IMR-90 (cell line): ENCODE data around the gene PI4KA. TPM values are rescaled to one million over a fixed set of nuclear protein-coding genes. Genes with fewer than 3 reads are reported as not detected.
A peak's percentile ranks its signal among the peaks of the same experiment; 100 is the strongest.

Source experiments
- ATAC-seq: fragments of 200-7000 bp; cut with Tn5 transposase; 2 replicates; pipeline ENCODE4 v1.9.1; 2020; ENCODE audit warnings: low read depth, mild to moderate bottlenecking, moderate library complexity
- BruUV-seq: library from RNA; stranded (reverse); fragments of 400-500 nt; replicated peaks from 2 replicates; lab custom pipeline; 2021; lab: Mats Ljungman, UMichigan
- CTCF ChIA-PET: fragments of 300-600 bp; formaldehyde crosslinking; extraction: SDS; loops from one replicate; lab custom pipeline; 2021; ENCODE audit warnings: antibody characterized with exemption; lab: Yijun Ruan, JAX
- POLR2A ChIA-PET: fragments of 300-600 bp; sonication (Branson Sonifier 250); formaldehyde crosslinking; loops from one replicate; lab custom pipeline; 2022; ENCODE audit warnings: antibody characterized with exemption; ENCODE audit not compliant: unreplicated experiment; lab: Charles Lee
- DNase-seq: peaks from one replicate; pipeline ENCODE4 v3.0.0; 2013
- H2AFZ ChIP-seq: replicated peaks from 2 replicates; pipeline ENCODE3; 2013; ENCODE audit warnings: low read length, mild to moderate bottlenecking; ENCODE audit not compliant: poor library complexity
- H2AK5ac ChIP-seq: 2 replicates; pipeline ENCODE4 v1.6.1; 2013; ENCODE audit warnings: low read depth, low read length, inconsistent platforms
- H2AK9ac ChIP-seq: replicated peaks from 2 replicates; pipeline ENCODE3; 2013; ENCODE audit warnings: mild to moderate bottlenecking, low read depth, low read length, moderate library complexity; ENCODE audit not compliant: poor library complexity
- H2BK120ac ChIP-seq: 2 replicates; pipeline ENCODE4 v1.6.1; 2013; ENCODE audit warnings: low read depth, low read length, inconsistent platforms
- H2BK15ac ChIP-seq: 3 replicates; pipeline ENCODE4 v1.6.1; 2013; ENCODE audit warnings: low read depth, low read length, inconsistent platforms
- H2BK20ac ChIP-seq: 2 replicates; pipeline ENCODE4 v1.6.1; 2013; ENCODE audit warnings: low read depth, mild to moderate bottlenecking, inconsistent platforms, low read length, moderate library complexity
- H2BK5ac ChIP-seq: 2 replicates; pipeline ENCODE4 v1.6.1; 2013; ENCODE audit warnings: mild to moderate bottlenecking, low read depth, low read length, inconsistent platforms; ENCODE audit not compliant: poor library complexity, severe bottlenecking
- H3K14ac ChIP-seq: replicated peaks from 2 replicates; pipeline ENCODE4 v1.6.1; 2013; ENCODE audit warnings: low read depth, low read length, inconsistent platforms
- H3K18ac ChIP-seq: 2 replicates; pipeline ENCODE4 v1.6.1; 2013; ENCODE audit warnings: low read depth, low read length, control low read depth
- H3K23ac ChIP-seq: 2 replicates; pipeline ENCODE4 v1.6.1; 2013; ENCODE audit warnings: low read depth, low read length, inconsistent platforms
- H3K27ac ChIP-seq: 2 replicates; pipeline ENCODE4 v1.5.1; 2013; ENCODE audit warnings: mild to moderate bottlenecking, control low read depth, low read length; ENCODE audit not compliant: insufficient read depth
- H3K27me3 ChIP-seq: 2 replicates; pipeline ENCODE4 v1.6.1; 2013; ENCODE audit warnings: low read length; ENCODE audit not compliant: control insufficient read depth, insufficient read depth
- H3K36me3 ChIP-seq: 2 replicates; pipeline ENCODE4 v1.6.1; 2013; ENCODE audit warnings: low read length, mixed read lengths; ENCODE audit not compliant: control insufficient read depth, insufficient read depth
- H3K4ac ChIP-seq: 2 replicates; pipeline ENCODE4 v1.6.1; 2013; ENCODE audit warnings: low read depth, low read length, inconsistent platforms
- H3K4me1 ChIP-seq: 2 replicates; pipeline ENCODE4 v1.6.1; 2013; ENCODE audit warnings: low read length, mixed read lengths; ENCODE audit not compliant: control insufficient read depth, insufficient read depth
- H3K4me2 ChIP-seq: 2 replicates; pipeline ENCODE4 v1.6.1; 2013; ENCODE audit warnings: low read depth, mild to moderate bottlenecking, control low read depth, low read length, moderate library complexity
- H3K4me3 ChIP-seq: 2 replicates; pipeline ENCODE4 v1.5.1; 2013; ENCODE audit warnings: low read depth, mild to moderate bottlenecking, control low read depth, low read length, moderate library complexity; ENCODE audit not compliant: insufficient read depth
- H3K56ac ChIP-seq: 2 replicates; pipeline ENCODE4 v1.6.1; 2013; ENCODE audit warnings: low read length, inconsistent platforms; ENCODE audit not compliant: insufficient read depth; ENCODE audit errors: extremely low read depth
- H3K79me1 ChIP-seq, 2 experiments: 2 replicates each; pipeline ENCODE4 v1.6.1; 2013; ENCODE audit warnings: low read length in 2 of 2, inconsistent platforms in 1 of 2, low read depth in 1 of 2
- H3K9ac ChIP-seq: 2 replicates; pipeline ENCODE4 v1.6.1; 2013; ENCODE audit warnings: low read depth, low read length, control low read depth
- H3K9me1 ChIP-seq: 2 replicates; pipeline ENCODE4 v1.6.1; 2013; ENCODE audit warnings: low read length, inconsistent platforms; ENCODE audit not compliant: insufficient read depth
- H3K9me3 ChIP-seq: 2 replicates; pipeline ENCODE4 v1.6.1; 2013; ENCODE audit warnings: low read length; ENCODE audit not compliant: control insufficient read depth, insufficient read depth
- H4K20me1 ChIP-seq: 2 replicates; pipeline ENCODE4 v1.6.1; 2013; ENCODE audit warnings: low read length, inconsistent platforms; ENCODE audit not compliant: insufficient read depth
- H4K5ac ChIP-seq: 2 replicates; pipeline ENCODE4 v1.6.1; 2013; ENCODE audit warnings: mild to moderate bottlenecking, low read depth, low read length, control low read depth
- H4K8ac ChIP-seq, 2 experiments: 2 replicates each; pipeline ENCODE4 v1.6.1; 2013; ENCODE audit warnings: low read depth in 2 of 2, low read length in 2 of 2, control low read depth in 1 of 2, inconsistent platforms in 1 of 2
- H4K91ac ChIP-seq: 2 replicates; pipeline ENCODE4 v1.6.1; 2013; ENCODE audit warnings: low read depth, low read length, inconsistent platforms; ENCODE audit not compliant: insufficient read depth
- CEBPB ChIP-seq: IDR thresholded peaks from 2 replicates; pipeline ENCODE4 v1.6.1; 2012; ENCODE audit warnings: low read depth, low read length, improper control_type of control experiment
- SMC3 ChIP-seq: fragments of 150-350 bp; IDR thresholded peaks from 2 replicates; pipeline ENCODE4 v1.6.1; 2016; ENCODE audit warnings: low read depth, mild to moderate bottlenecking, antibody characterized with exemption, low read length, moderate library complexity
- WGBS, 2 experiments: methylation state at CpG; one replicate each; pipeline versions ENCODE4 v1.1.5 to v1.1.7; 2013; ENCODE audit warnings: missing lambda C conversion rate in 2 of 2; ENCODE audit not compliant: insufficient read length in 1 of 2; ENCODE audit errors: extremely low coverage in 2 of 2; 5-methylcytosine and 5-hydroxymethylcytosine counted together
- dilution Hi-C: fragments of 300-500 bp; cut with HindIII; formaldehyde crosslinking; loops from one replicate; pipeline ENCODE4 v1.14.3; 2018; ENCODE audit warnings: low sequenced_read_pairs; ENCODE audit not compliant: unreplicated experiment
- in situ Hi-C: fragments of 300-500 bp; cut with MboI; formaldehyde crosslinking; loops from 3 replicates; pipeline ENCODE4 v1.14.3; 2019; ENCODE audit warnings: low sequenced_read_pairs, inconsistent platforms, mixed read lengths
- intact Hi-C: fragments of 100-400 bp; cut with micrococcal nuclease; formaldehyde crosslinking; loops from 2 replicates; pipeline ENCODE4 v1.10.0; 2022
- polyA plus RNA-seq, 3 experiments: library from polyadenylated mRNA; depleted of rRNA; stranded (reverse); fragments of >200 nt; gene quantifications; 2 replicates each; pipeline ENCODE4 v1.2.3, GENCODE V29; 2012; ENCODE audit warnings: low replicate concordance in 1 of 3
- total RNA-seq: library from RNA; depleted of rRNA; stranded (reverse); fragments of >200 nt; gene quantifications from 2 replicates; pipeline ENCODE4 v1.2.3, GENCODE V29; 2012

PI4KA gene
- total and polyA plus RNA-seq, 2 of the 4 experiments (the other 2 are of a cell fraction): 16.8 to 35.5 TPM

DNA sequence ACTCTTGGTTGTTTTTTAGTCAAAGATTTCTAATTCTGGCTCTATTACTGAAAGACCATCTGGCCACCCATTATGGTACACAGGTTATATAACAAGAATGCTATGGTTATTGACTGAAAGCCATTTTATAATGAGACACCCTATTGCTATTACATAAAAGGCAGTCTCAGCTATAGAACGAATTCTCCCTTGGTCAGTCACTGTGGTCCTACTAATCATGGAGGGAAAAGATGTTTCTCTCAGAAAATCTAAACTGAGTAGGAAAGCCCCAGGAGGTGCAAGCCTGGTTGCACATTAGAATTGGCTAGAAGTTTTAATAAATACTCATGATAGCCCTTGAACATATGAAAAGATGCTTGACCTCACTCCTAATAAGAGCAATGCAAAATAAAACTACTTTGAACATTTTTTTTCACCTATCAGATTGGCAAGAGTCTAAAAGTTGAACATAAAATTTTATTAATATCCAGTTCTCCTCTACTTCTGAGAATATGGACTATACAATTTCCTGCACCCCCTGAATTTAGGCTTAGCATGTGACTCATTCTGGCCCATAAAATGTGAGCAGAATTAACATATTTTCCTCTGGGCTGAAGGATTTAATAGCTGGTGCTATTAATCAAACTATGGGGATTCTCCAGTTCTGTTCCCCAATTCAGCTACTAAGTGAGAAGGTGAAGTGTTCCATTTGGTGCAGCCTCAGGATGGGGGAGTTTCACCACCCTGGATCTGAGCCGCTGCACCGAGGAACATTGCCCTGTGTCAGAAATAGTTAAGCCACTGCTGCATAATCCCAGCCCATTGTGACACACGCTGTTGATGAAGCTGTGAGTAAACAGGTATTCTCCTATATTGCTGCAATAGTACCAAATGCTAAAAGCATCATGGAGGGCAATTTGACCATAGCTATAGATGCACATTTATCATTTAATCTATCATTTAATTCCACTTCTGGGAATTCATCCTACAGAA is 47.1 kb upstream of the PI4KA start:
- TF ChIP-seq CEBPB (peak; percentile 14; the same call in 1 of the 2 replicates), SMC3 (no peak)
- dilution Hi-C loops (no loop called here), in situ Hi-C loops (no loop called here), intact Hi-C loops (no loop called here)
- H2AFZ ChIP-seq: no peak overlapping the region
- no peak overlapping the region for H2BK5ac ChIP-seq
- no peaks in the 10 kb centered on the region for H3K36me3 ChIP-seq
- POLR2A ChIA-PET: no interaction called here
- no peak overlapping the region for H3K9ac ChIP-seq
- WGBS, 2 experiments: no CpG with 5 or more reads among the region's 4 CpGs
- H2BK120ac ChIP-seq: no peak overlapping the region
- H3K79me1 ChIP-seq: 0 out of 4 replicates have a peak, but pooled peaks cover 0 to 2% of the 10 kb centered on the region in 2 experiments
- H3K27me3 ChIP-seq: no peaks in the 10 kb centered on the region
- no peak overlapping the region for H2AK9ac ChIP-seq
- no peak overlapping the region for H3K23ac ChIP-seq
- no peak overlapping the region for H2BK15ac ChIP-seq
- BruUV-seq: no TSS peak
- H3K4me1 ChIP-seq: peaks cover 10% of the 10 kb centered on the region
- no peak overlapping the region for H4K8ac ChIP-seq
- no peak for ATAC-seq
- no peak overlapping the region for H3K4ac ChIP-seq
- no peak overlapping the region for H4K5ac ChIP-seq
- 0 out of 2 replicates have a peak, but pooled peaks cover 6% of the 10 kb centered on the region for H3K9me1 ChIP-seq
- H3K4me3 ChIP-seq: no peak overlapping the region
- H4K91ac ChIP-seq: no peak overlapping the region
- H3K9me3 ChIP-seq: no peaks in the 10 kb centered on the region
- no peak overlapping the region for H2BK20ac ChIP-seq
- H2AK5ac ChIP-seq: no peak overlapping the region
- CTCF ChIA-PET: interaction anchor here (0.6 to 2.0 kb wide), 2 partner anchors 11 to 38 kb away, joined by 4 to 9 read pairs; partner anchors contain the start of gene CRKL
- H3K56ac ChIP-seq: no peak overlapping the region
- DNase-seq: no peak
- no peaks in the 10 kb centered on the region for H4K20me1 ChIP-seq
- H3K14ac ChIP-seq: no peak overlapping the region
- no peak overlapping the region for H3K18ac ChIP-seq
- no peak overlapping the region for H3K4me2 ChIP-seq
- H3K27ac ChIP-seq: no peak overlapping the region
